A673 (cell line): Measurements from ENCODE around the gene CWC27. TPM values are rescaled to one million over a fixed set of nuclear protein-coding genes. Genes with fewer than 3 reads are reported as not detected.

Experiments used
- BruUV-seq: library from RNA; stranded (reverse); fragments of 400-500 nt; replicated peaks from 2 replicates; lab custom pipeline; 2021; lab: Mats Ljungman, UMichigan
- CTCF ChIA-PET: fragments of 300-600 bp; sonication (Branson Sonifier 250); formaldehyde crosslinking; loops from one replicate; lab custom pipeline; 2022; ENCODE audit warnings: antibody characterized with exemption; lab: Charles Lee
- POLR2A ChIA-PET: fragments of 300-600 bp; sonication (Branson Sonifier 250); formaldehyde crosslinking; loops from one replicate; lab custom pipeline; 2022; ENCODE audit warnings: antibody characterized with exemption; ENCODE audit not compliant: low non-redundant PET; lab: Charles Lee
- DNase-seq: peaks from one replicate; pipeline ENCODE4 v3.0.0-alpha.2; 2015; ENCODE audit warnings: low spot score
- H3K27ac ChIP-seq: fragments of 200-600 bp; sonication (generic); 2 replicates; pipeline ENCODE4 v1.5.1; 2016; ENCODE audit warnings: mixed run types, low read depth, mild to moderate bottlenecking, mixed read lengths, antibody characterized with exemption, low read length; ENCODE audit not compliant: poor library complexity, severe bottlenecking
- H3K27me3 ChIP-seq: fragments of 200-600 bp; sonication (generic); replicated peaks from 2 replicates; pipeline ENCODE4 v1.6.1; 2017; ENCODE audit warnings: mixed run types, low read depth, mild to moderate bottlenecking, mixed read lengths, antibody characterized with exemption, low read length; ENCODE audit not compliant: insufficient read depth, poor library complexity
- H3K36me3 ChIP-seq: fragments of 200-600 bp; sonication (generic); 2 replicates; pipeline ENCODE4 v1.6.1; 2016; ENCODE audit warnings: mixed run types, mild to moderate bottlenecking, mixed read lengths, antibody characterized with exemption, low read length; ENCODE audit not compliant: insufficient read depth, poor library complexity, severe bottlenecking
- H3K4me1 ChIP-seq: fragments of 200-600 bp; sonication (generic); 2 replicates; pipeline ENCODE4 v1.6.1; 2017; ENCODE audit warnings: mixed run types, mild to moderate bottlenecking, mixed read lengths, antibody characterized with exemption, low read length; ENCODE audit not compliant: insufficient read depth, poor library complexity, severe bottlenecking
- H3K4me3 ChIP-seq: fragments of 200-600 bp; sonication (generic); 2 replicates; pipeline ENCODE4 v1.5.1; 2016; ENCODE audit warnings: low read depth, mixed run types, mild to moderate bottlenecking, mixed read lengths, low read length; ENCODE audit not compliant: poor library complexity, severe bottlenecking
- H3K9me3 ChIP-seq: fragments of 200-600 bp; sonication (generic); 2 replicates; pipeline ENCODE4 v1.6.1; 2016; ENCODE audit warnings: mixed run types, low read depth, mild to moderate bottlenecking, mixed read lengths, antibody characterized with exemption, low read length; ENCODE audit not compliant: poor library complexity, severe bottlenecking
- EZH2 ChIP-seq: fragments of 200-600 bp; sonication (generic); IDR thresholded peaks from 2 replicates; pipeline ENCODE4 v1.6.1; 2017; ENCODE audit warnings: borderline replicate concordance, low read depth, mild to moderate bottlenecking, mixed read lengths, antibody characterized with exemption, low read length; ENCODE audit not compliant: poor library complexity, severe bottlenecking
- intact Hi-C: fragments of 100-400 bp; cut with micrococcal nuclease; formaldehyde crosslinking; loops from one replicate; pipeline ENCODE4 v1.10.0; 2022; ENCODE audit not compliant: unreplicated experiment
- total RNA-seq: library from RNA; stranded (reverse); gene quantifications from 2 replicates; pipeline ENCODE4 v1.2.3, GENCODE V29; 2021
- TF ChIP-seq, protein P1 (sequence below): fragments of 300-800, 200-600 bp; sonication (generic); conservative IDR thresholded peaks from 2 replicates; pipeline ENCODE4 v1.5.1; 2017; ENCODE audit warnings: low read depth, mild to moderate bottlenecking, antibody characterized with exemption, low read length, moderate library complexity, mixed read lengths

The CWC27 gene
- total RNA-seq, 1 experiment from 2014 or later = 38.0 TPM

DNA sequence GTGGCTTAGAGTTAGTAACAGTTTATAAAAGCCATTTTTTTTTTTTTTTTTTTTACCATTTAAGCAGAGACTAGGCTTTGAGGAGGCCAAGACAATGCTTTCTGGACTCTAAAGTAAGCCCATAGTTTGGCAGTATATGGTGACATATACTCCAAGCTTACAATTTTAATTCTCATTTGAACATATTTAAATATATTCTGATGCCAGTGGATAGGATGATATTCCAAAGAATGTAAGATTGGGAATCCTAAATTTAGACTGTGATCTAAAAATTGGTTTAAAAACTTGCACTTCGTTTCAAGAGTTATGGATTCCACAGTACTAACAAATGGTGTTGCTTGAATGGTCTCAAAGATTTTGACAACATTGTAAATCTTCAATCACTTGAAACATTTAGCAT is 112.1 kb downstream of the CWC27 start:
- POLR2A ChIA-PET = no interaction called here
- no peaks in the 10 kb centered on the region for H3K9me3 ChIP-seq
- BruUV-seq = no TSS peak
- CTCF ChIA-PET = no interaction called here
- intact Hi-C loops = no loop called here
- H3K4me1 ChIP-seq = no peaks in the 10 kb centered on the region
- TF ChIP-seq, protein P1, sequence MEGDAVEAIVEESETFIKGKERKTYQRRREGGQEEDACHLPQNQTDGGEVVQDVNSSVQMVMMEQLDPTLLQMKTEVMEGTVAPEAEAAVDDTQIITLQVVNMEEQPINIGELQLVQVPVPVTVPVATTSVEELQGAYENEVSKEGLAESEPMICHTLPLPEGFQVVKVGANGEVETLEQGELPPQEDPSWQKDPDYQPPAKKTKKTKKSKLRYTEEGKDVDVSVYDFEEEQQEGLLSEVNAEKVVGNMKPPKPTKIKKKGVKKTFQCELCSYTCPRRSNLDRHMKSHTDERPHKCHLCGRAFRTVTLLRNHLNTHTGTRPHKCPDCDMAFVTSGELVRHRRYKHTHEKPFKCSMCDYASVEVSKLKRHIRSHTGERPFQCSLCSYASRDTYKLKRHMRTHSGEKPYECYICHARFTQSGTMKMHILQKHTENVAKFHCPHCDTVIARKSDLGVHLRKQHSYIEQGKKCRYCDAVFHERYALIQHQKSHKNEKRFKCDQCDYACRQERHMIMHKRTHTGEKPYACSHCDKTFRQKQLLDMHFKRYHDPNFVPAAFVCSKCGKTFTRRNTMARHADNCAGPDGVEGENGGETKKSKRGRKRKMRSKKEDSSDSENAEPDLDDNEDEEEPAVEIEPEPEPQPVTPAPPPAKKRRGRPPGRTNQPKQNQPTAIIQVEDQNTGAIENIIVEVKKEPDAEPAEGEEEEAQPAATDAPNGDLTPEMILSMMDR = no peak
- TF ChIP-seq EZH2 = no peak
- no peak overlapping the region for H3K4me3 ChIP-seq
- H3K27ac ChIP-seq = no peak overlapping the region
- no peaks in the 10 kb centered on the region for H3K36me3 ChIP-seq
- H3K27me3 ChIP-seq = no peaks in the 10 kb centered on the region
- no peak for DNase-seq

DNA sequence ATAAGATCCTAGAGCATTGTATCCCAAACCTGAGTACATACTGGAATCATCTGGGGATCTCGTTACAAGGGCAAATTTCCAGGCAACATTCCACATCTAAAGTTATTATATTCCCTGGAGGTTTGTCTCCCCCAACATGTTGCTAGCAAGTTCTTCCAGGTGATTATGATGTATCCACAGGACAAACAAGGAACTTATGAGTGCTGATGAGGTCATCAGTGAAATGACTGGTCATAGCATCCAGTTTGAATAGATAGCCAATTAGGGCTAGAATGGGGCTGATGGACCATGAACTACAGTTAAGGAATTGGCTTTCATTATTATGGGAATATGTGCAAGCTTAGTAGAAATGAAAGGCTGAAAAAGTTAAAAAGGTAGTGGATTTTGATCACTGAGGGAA is 115.2 kb downstream of the CWC27 start:
- no peaks in the 10 kb centered on the region for H3K4me1 ChIP-seq
- TF ChIP-seq, protein P1 = no peak
- TF ChIP-seq EZH2 = no peak
- DNase-seq = no peak
- no peak overlapping the region for H3K4me3 ChIP-seq
- no peaks in the 10 kb centered on the region for H3K9me3 ChIP-seq
- ChIA-PET CTCF (no interaction called here), POLR2A (no interaction called here)
- no TSS peak for BruUV-seq
- H3K27me3 ChIP-seq = no peaks in the 10 kb centered on the region
- intact Hi-C loops = no loop called here
- H3K36me3 ChIP-seq = no peaks in the 10 kb centered on the region
- H3K27ac ChIP-seq = no peak overlapping the region

DNA sequence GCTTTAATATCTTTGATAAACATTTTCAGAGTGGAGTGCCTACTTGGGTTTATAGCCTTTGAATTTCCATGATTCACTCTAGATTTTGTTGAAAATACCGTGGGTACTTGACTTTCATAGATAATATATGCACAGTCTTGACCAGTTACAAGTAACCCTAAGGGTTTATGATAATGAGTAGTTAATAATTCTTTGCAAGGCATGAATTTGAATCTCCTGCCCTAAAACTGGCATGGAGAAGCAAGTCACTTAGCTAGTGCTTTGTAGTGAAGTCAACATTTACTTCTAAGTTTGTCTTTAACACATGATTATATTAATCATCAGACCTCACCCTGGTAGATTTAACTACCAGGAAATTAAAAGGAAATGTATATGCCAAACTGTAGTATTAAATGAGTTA is 115.8 kb downstream of the CWC27 start:
- BruUV-seq = no TSS peak
- Histone ChIP-seq H3K27ac (no peak overlapping the region), H3K36me3 (no peaks in the 10 kb centered on the region), H3K4me3 (no peak overlapping the region), H3K27me3 (no peaks in the 10 kb centered on the region), H3K4me1 (no peaks in the 10 kb centered on the region), H3K9me3 (no peaks in the 10 kb centered on the region)
- TF ChIP-seq, protein P1 = no peak
- TF ChIP-seq EZH2 = no peak
- DNase-seq = no peak
- ChIA-PET CTCF (no interaction called here), POLR2A (no interaction called here)
- intact Hi-C loops = no loop called here
